Measurements from ENCODE around the gene FSIP1.

Gene FSIP1

GRCh38 chr15:39756806-39757522, 25.7 kb downstream of the FSIP1 start:
- no peak for DNase-seq (ENCODE audit: low read depth)

- DNase-seq (ENCODE audit: low read depth): no peak
Observed at GRCh38 chr15:39752991-39753390, 29.6 kb downstream of the FSIP1 start.

DNA sequence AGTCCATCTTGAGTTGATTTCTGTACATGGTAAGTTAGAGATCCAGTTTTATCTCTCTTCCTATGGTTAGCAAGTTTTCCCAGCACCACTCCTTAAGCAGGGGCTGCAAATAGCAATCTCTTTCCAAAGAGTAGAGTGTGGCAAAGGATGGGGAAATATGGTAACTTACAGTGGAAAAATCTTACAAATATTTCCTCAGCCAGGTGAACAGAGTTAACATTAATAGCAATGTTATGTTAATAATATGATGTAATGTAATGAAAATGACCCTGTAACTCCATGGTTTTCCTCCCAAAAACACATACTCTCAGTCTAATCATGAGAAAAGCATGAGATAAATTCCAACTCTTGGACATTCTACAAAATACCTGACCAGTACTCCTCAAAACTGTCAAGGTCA, 30.4 kb downstream of the FSIP1 start:
- no peak for DNase-seq (ENCODE audit: low read depth)

DNA sequence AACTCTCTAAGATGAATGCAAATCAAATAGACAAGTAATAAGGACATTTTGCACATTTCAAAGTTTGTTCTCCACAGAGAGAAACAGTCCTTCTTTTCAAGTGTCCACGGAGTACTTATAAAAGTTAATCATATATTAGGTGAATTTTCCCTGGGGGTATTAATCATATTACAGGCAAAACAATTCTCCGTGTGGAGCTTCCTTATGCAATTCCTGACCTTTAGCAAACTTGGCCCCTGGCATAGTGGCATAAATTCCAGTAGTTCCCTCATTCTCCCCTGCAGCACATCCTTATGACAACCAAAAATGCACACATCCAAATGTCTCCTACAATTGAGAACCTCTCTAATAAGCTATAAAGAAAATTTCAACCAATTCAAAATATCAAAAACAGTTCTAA, 34.4 kb downstream of the FSIP1 start:
- DNase-seq (ENCODE audit: low read depth): no peak

- DNase-seq (ENCODE audit: low read depth): no peak
Observed at GRCh38 chr15:39747326-39747725, 35.3 kb downstream of the FSIP1 start.

GRCh38 chr15:39746714-39747276, 35.8 kb downstream of the FSIP1 start:
- no peak for DNase-seq (ENCODE audit: low read depth)

- DNase-seq (ENCODE audit: low read depth): no peak
Observed at GRCh38 chr15:39746176-39746575, 36.5 kb downstream of the FSIP1 start.

GRCh38 chr15:39745415-39745814, 37.2 kb downstream of the FSIP1 start:
- DNase-seq (ENCODE audit: low read depth): no peak

DNA sequence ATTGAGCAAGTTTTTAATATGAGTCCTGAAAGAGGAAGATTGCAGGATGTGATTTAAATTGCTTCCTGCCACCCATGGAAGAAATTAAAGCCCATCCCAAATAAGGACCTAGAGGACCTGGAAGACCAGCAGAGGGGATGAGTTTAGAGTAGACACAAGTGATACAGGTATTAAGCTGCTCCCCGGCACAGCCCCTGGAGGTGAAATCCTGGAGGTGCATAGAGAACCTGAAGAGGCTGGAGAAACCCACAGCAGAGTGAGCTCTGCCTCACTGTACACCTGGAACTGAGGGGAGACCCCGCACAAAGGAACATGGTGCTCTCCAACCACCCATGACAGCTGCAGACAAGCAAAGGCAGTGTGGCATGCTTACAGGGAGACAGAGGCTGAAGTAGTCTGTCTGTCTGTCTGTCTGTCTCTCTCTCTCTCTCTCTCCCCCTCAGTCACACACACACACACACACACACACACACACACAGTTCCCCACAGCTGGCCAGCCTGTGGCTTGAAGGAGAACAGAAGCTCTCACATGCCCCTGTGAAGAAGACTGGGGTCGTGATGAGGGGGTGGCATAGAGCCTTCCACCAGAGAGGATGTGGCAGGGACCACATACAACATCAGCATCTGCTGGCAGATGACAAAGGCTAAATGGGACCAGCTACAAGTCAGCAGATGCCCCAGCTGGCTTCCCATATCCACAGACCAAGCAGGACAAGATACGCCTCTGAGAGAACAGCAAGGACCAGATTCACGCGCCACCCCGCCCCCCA, 38.1 kb downstream of the FSIP1 start:
- no peak for DNase-seq (ENCODE audit: low read depth)

GRCh38 chr15:39743611-39744010, 39.0 kb downstream of the FSIP1 start:
- no peak for DNase-seq (ENCODE audit: low read depth)

DNA sequence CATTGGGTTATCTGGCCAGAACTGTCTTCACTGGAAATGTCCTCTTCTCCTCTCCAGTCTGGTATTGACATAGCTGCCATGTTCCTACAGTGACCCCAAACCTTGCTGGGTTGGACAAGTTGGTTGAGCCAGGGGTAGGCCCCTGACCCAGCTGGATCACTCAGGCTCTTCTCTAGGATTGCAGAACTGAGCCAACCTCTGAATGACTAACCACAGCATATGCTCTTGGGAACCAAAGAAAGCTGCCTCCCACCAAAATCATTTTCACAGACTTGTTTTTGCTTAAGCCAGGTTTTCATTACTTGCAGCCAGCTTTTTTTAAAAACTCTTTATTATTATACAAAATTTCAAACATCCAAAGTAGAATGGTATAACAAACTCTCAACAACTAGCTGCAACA, 41.4 kb downstream of the FSIP1 start:
- no peak for DNase-seq (ENCODE audit: low read depth)

DNA sequence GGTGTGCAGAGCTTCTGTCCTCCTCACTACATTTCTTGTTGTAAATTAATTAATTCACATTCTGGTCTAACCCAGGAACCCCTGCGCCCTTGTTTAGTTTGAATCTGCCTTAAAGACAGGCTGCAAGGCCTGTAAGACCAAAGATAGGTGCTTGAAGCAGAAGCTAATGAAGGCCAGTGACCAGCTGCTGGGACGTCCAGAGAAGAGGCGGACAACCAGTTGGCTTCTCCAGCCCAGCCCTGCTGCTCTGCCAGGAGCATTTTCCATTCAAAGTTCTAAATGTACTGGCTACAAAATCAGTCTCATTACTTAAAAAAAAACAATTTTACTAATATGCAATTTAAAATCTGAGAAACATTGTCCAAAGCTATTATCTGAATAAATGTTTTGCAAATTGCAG, 43.6 kb downstream of the FSIP1 start:
- DNase-seq (ENCODE audit: low read depth): no peak

DNA sequence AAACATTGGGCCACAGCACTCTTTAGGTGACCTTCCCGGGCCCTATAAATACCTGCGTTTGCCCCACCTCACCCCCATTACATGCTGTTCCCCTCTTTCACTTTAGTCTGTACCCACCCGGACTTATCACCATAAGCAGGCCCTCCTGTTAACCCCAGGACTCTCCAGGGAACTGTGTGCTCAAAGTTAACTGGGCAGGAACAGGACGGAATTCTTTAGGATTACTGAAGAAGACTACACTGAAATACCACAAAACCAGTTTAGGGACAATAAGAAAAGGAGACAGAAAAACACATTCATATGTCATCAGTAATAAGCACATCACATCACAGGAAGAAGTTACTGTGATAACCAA, 45.5 kb downstream of the FSIP1 start:
- DNase-seq (ENCODE audit: low read depth): no peak

- no peak for DNase-seq (ENCODE audit: low read depth)
Observed at GRCh38 chr15:39736412-39737195, 46.0 kb downstream of the FSIP1 start.

GRCh38 chr15:39735120-39735717, 47.4 kb downstream of the FSIP1 start:
- no peak for DNase-seq (ENCODE audit: low read depth)

DNA sequence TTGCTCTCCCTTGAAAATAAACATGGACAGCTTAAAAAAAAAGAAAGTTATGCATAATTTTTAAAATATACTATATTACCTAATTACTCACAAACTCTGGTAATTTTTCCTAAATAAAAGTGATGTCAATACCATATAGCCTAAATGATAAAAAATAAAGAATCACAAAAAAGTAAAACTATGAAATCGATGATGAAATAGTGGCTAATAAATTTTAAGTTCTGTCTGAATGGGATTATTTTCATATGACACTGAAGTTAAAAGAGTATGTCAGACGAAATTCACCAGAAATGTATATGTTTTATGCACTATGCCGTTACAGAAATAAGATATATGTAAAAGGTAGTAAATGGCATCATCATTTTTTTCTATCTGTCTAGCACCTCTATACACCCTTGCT, 51.4 kb downstream of the FSIP1 start:
- no peak for DNase-seq (ENCODE audit: low read depth)

GRCh38 chr15:39730552-39730951, 52.1 kb downstream of the FSIP1 start:
- no peak for DNase-seq (ENCODE audit: low read depth)

GRCh38 chr15:39729500-39729899, 53.1 kb downstream of the FSIP1 start:
- no peak for DNase-seq (ENCODE audit: low read depth)

DNA sequence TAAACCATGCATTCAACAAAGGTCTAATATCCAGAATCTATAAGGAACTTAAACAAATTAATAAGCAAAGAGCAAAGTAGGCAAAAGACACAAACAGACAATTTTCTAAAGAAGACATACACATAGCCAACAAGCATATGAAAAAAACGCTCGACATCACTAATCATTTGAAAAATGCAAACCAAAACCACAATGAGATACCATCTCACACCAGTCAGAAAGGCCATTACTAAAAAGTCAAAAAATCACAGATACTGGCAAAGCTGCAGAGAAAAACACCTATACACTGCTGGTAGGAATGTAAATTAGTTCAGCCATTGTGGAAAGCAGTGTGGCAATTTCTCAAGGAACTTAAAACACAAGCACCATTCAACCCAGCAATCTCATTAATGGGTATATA, 53.8 kb downstream of the FSIP1 start:
- no peak for DNase-seq (ENCODE audit: low read depth)

- DNase-seq (ENCODE audit: low read depth): no peak
Observed at GRCh38 chr15:39721893-39722292, 60.7 kb downstream of the FSIP1 start.

DNA sequence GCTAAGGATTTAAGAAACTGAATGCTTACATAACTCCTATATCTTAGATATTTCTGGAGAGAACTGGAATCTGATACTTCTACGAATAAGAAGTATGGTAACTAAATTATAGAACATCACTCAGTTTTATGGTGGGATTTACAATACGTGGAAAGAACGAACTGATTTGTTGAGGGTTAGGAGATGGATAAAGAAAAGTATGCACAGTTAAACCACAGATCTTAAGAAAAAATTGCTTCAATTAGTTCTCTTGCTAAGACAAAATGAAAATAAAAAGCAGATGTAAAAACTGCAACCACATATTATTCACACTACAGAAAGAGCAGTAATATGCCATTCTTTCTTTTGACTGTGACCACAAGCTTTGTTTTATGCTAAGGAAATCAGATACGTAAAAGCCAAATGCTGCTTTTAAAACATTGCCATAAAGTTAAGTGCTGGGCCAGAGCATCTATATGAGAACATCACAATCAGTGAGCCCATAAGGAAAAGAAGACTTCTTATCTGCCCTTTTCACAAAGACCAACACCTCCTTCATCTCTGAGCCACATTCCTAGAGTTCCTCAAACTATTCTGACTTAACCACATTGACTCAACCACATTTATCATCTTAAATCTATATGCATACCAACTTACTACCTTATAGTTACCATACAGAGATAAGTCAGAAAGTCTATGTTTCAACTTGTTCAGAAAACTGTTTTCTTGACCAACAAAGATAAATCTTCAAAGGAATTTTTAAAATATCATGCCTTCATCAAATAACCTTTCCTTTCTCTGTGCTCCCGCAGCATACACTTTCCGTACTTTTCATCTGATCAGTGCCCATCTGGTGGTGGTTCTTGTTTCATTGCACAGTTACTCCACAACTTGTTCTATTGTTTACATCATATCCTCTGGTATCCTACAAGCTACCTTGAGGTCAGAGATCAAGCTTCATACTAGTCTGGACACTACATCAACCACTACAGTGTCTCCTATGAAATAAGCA, 61.7 kb downstream of the FSIP1 start:
- no peak for DNase-seq (ENCODE audit: low read depth)

Measured in activated T-helper 1 cell treated with Interleukin-2 at 50 U/mL for 16 hours (primary cell).